CD4-positive, alpha-beta T cell (primary cell): ENCODE data around the gene SMARCB1. TPM values are rescaled to one million over a fixed set of nuclear protein-coding genes. Genes with fewer than 3 reads are reported as not detected.

Source experiments
- ATAC-seq: fragments of 200-7000 bp; cut with Tn5 transposase; one replicate; pipeline ENCODE4 v1.10.0; 2022; ENCODE audit warnings: mild to moderate bottlenecking; ENCODE audit not compliant: poor library complexity
- CTCF ChIA-PET: fragments of 350-600 bp; sonication (Branson Sonifier 250); formaldehyde crosslinking; loops from one replicate; lab custom pipeline; 2021; ENCODE audit warnings: antibody characterized with exemption, inconsistent platforms; lab: Charles Lee
- POLR2A ChIA-PET: fragments of 350-600 bp; sonication (Branson Sonifier 250); formaldehyde crosslinking; loops from one replicate; lab custom pipeline; 2021; ENCODE audit warnings: antibody characterized with exemption, inconsistent platforms; lab: Charles Lee
- DNase-seq, 14 experiments: peaks; one replicate each; pipeline ENCODE4 v3.0.0-alpha.2; 2013 to 2020; ENCODE audit warnings: mixed read lengths in 2 of 14
- H3K27ac ChIP-seq, 2 donors: one replicate each; pipeline versions ENCODE4 v1.5.1 to v1.7.0; 2013; ENCODE audit warnings: low read length in 2 of 2, low read depth in 1 of 2, mild to moderate bottlenecking in 1 of 2
- H3K27me3 ChIP-seq, 2 experiments: 1 replicate in 1 of 2; 2 replicates in 1 of 2; pipeline versions ENCODE4 v1.6.1 to v1.7.0; 2013; ENCODE audit warnings: low read length in 2 of 2, control low read depth in 1 of 2, mild to moderate bottlenecking in 1 of 2, moderate library complexity in 1 of 2; ENCODE audit not compliant: insufficient read depth in 2 of 2, control insufficient read depth in 1 of 2
- H3K36me3 ChIP-seq: one replicate; pipeline ENCODE4 v1.6.1; 2013; ENCODE audit warnings: low read length, control low read depth; ENCODE audit not compliant: insufficient read depth
- H3K4me1 ChIP-seq: one replicate; pipeline ENCODE4 v1.6.1; 2013; ENCODE audit warnings: low read length, control low read depth; ENCODE audit not compliant: insufficient read depth
- H3K4me3 ChIP-seq: one replicate; pipeline ENCODE4 v1.5.1; 2013; ENCODE audit warnings: mild to moderate bottlenecking, low read length, moderate library complexity
- H3K9me3 ChIP-seq, 2 experiments: 1 replicate in 1 of 2; 2 replicates in 1 of 2; pipeline versions ENCODE4 v1.6.1 to v1.7.0; 2013; ENCODE audit warnings: low read length in 2 of 2, mild to moderate bottlenecking in 2 of 2, control low read depth in 1 of 2, moderate library complexity in 1 of 2; ENCODE audit not compliant: control insufficient read depth in 1 of 2, insufficient read depth in 1 of 2
- H3K27ac Mint-ChIP-seq: one replicate; pipeline ENCODE4 v1.8.0; 2020; ENCODE audit warnings: mixed read lengths
- H3K27me3 Mint-ChIP-seq: one replicate; pipeline ENCODE4 v1.8.0; 2021; ENCODE audit warnings: mixed read lengths
- H3K36me3 Mint-ChIP-seq: one replicate; pipeline ENCODE4 v1.8.0; 2021; ENCODE audit warnings: low read depth, mixed read lengths
- H3K4me1 Mint-ChIP-seq: one replicate; pipeline ENCODE4 v1.8.0; 2021; ENCODE audit warnings: low read depth, mixed read lengths
- H3K4me3 Mint-ChIP-seq: one replicate; pipeline ENCODE4 v1.8.0; 2020; ENCODE audit warnings: mild to moderate bottlenecking, mixed read lengths
- H3K9me3 Mint-ChIP-seq: one replicate; pipeline ENCODE4 v1.8.0; 2020; ENCODE audit warnings: mixed read lengths
- CTCF ChIP-seq: fragments of 200-600 bp; IDR thresholded peaks from one replicate; pipeline ENCODE4 v1.8.0; 2022; ENCODE audit warnings: antibody characterized with exemption, mild to moderate bottlenecking
- intact Hi-C, 2 experiments: fragments of 100-400 bp; cut with DNase I in 1 of 2; cut with micrococcal nuclease in 1 of 2; formaldehyde crosslinking; loops; one replicate each; pipeline versions ENCODE4 v1.15.1 to v1.9.0; 2023 to 2025; cut with DNase I, micrococcal nuclease
- total RNA-seq, 174 experiments: library from RNA in 2 of 174; stranded (reverse) in 2 of 174; gene quantifications; one replicate each; pipeline ENCODE4 v1.2.3 and lab custom pipeline; 2021 to 2026

The SMARCB1 gene
- total RNA-seq, 2 experiments from 2014 or later, result 40.3 to 41.7 TPM

DNA sequence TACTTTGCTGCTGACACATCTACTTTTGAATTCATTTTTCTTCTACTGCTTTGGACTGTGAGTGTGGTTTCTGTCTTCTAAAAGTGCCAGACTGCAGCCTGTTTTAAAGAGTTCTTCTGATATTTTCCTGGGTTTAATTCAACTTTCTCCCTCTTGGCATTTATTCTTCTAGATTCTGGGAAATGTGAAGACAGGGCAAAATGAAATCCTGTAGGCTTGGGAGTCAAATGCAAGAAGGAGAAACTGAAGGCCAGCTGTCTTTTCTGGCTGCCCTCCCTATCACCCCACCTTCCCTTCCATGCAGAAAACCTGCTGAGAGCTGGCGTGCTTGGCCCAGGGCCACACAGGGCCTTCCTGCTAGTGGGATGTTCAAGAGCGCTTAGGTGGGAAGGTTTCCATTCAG lies 43.5 kb upstream of the SMARCB1 start:
- H3K9me3 Mint-ChIP-seq, result no peaks in the 10 kb centered on the region
- no peak overlapping the region for H3K27ac ChIP-seq
- peaks cover 42% of the 10 kb centered on the region for H3K36me3 Mint-ChIP-seq
- CTCF ChIA-PET, result no interaction called here
- no peak for TF ChIP-seq CTCF
- intact Hi-C loops, result no loop called here
- H3K9me3 ChIP-seq, result peaks cover 0 to 15% of the 10 kb centered on the region in 2 experiments
- POLR2A ChIA-PET, result no interaction called here
- peaks cover 25% of the 10 kb centered on the region for H3K36me3 ChIP-seq
- no peaks in the 10 kb centered on the region for H3K4me1 Mint-ChIP-seq
- H3K27ac Mint-ChIP-seq, result no peak overlapping the region
- H3K4me1 ChIP-seq, result no peaks in the 10 kb centered on the region
- H3K4me3 ChIP-seq, result no peak overlapping the region
- no peaks in the 10 kb centered on the region for H3K27me3 Mint-ChIP-seq
- no peaks in the 10 kb centered on the region for H3K27me3 ChIP-seq
- H3K4me3 Mint-ChIP-seq, result no peak overlapping the region
- DNase-seq (no peak), ATAC-seq (no peak)

- H3K9me3 ChIP-seq, result peaks cover 0 to 15% of the 10 kb centered on the region in 2 experiments
- TF ChIP-seq CTCF, result no peak
- ChIA-PET POLR2A (interaction anchor here (1.0 kb wide), 1 partner anchor 48 kb away, joined by 4 read pairs; no protein-coding TSS in a partner anchor), CTCF (no interaction called here)
- H3K4me1 ChIP-seq, result no peaks in the 10 kb centered on the region
- intact Hi-C loops, result no loop called here
- ATAC-seq, result no peak
- no peak for DNase-seq
- no peak overlapping the region for H3K27ac ChIP-seq
- Mint-ChIP-seq H3K27ac (no peak overlapping the region), H3K4me1 (no peaks in the 10 kb centered on the region), H3K36me3 (peaks cover 42% of the 10 kb centered on the region), H3K27me3 (no peaks in the 10 kb centered on the region), H3K4me3 (no peak overlapping the region), H3K9me3 (no peaks in the 10 kb centered on the region)
- no peaks in the 10 kb centered on the region for H3K27me3 ChIP-seq
- H3K36me3 ChIP-seq, result peaks cover 25% of the 10 kb centered on the region
- H3K4me3 ChIP-seq, result no peak overlapping the region
Measured at GRCh38 chr22:23744001-23744400, 42.8 kb upstream of the SMARCB1 start.

GRCh38 chr22:23744485-23744884 lies 42.3 kb upstream of the SMARCB1 start:
- H3K36me3 ChIP-seq, result peaks cover 25% of the 10 kb centered on the region
- Mint-ChIP-seq H3K27me3 (no peaks in the 10 kb centered on the region), H3K4me3 (no peak overlapping the region), H3K27ac (no peak overlapping the region), H3K36me3 (peaks cover 42% of the 10 kb centered on the region), H3K9me3 (no peaks in the 10 kb centered on the region), H3K4me1 (no peaks in the 10 kb centered on the region)
- ATAC-seq (no peak), DNase-seq (no peak)
- no peaks in the 10 kb centered on the region for H3K27me3 ChIP-seq
- CTCF ChIA-PET, result no interaction called here
- peaks cover 0 to 15% of the 10 kb centered on the region in 2 experiments for H3K9me3 ChIP-seq
- H3K4me3 ChIP-seq, result no peak overlapping the region
- POLR2A ChIA-PET, result interaction anchor here (1.0 kb wide), 1 partner anchor 48 kb away, joined by 4 read pairs; no protein-coding TSS in a partner anchor
- H3K4me1 ChIP-seq, result no peaks in the 10 kb centered on the region
- intact Hi-C loops, result no loop called here
- H3K27ac ChIP-seq, result no peak overlapping the region
- TF ChIP-seq CTCF, result no peak
